Measurements from ENCODE around the gene SULT2B1.

GRCh38 chr19:48518207-48518606, 33.8 kb upstream of the SULT2B1 start:
- TF ChIP-seq POLR2A (IDR thresholded peaks at IDR 0.05) (no peak), CTCF (IDR thresholded peaks at IDR 0.05) (no peak), EP300 (IDR thresholded peaks at IDR 0.05) (no peak)
